Measurements from ENCODE around the gene ARAP2. TPM values are rescaled to one million over a fixed set of nuclear protein-coding genes. Genes with fewer than 3 reads are reported as not detected.

ARAP2 gene
- total RNA-seq, 1 experiment from 2014 or later = 30.0 TPM

- no peaks in the 10 kb centered on the region for H3K4me1 Mint-ChIP-seq (ENCODE audit: low read depth, unreplicated experiment)
- H3K36me3 Mint-ChIP-seq (ENCODE audit: insufficient read depth, unreplicated experiment) = no peaks in the 10 kb centered on the region
- intact Hi-C loops (cut with micrococcal nuclease; ENCODE audit: unreplicated experiment) = no loop called here
- TF ChIP-seq CTCF (IDR thresholded peaks at IDR 0.05; ENCODE audit: unreplicated experiment) = no peak
- no peak overlapping the region for H3K4me3 Mint-ChIP-seq (ENCODE audit: low read depth, unreplicated experiment)
- no peaks in the 10 kb centered on the region for H3K27me3 Mint-ChIP-seq (ENCODE audit: unreplicated experiment)
- no peaks in the 10 kb centered on the region for H3K9me3 Mint-ChIP-seq (ENCODE audit: low read depth, unreplicated experiment)
- CTCF ChIA-PET = no interaction called here
- DNase-seq = no peak
- no peak overlapping the region for H3K27ac Mint-ChIP-seq (ENCODE audit: unreplicated experiment)
- BruUV-seq (replicated peaks) = no TSS peak
These were observed 155.8 kb downstream of the ARAP2 start for GRCh38 chr4:36088542-36088941.

GRCh38 chr4:36086261-36086786 is 158.0 kb downstream of the ARAP2 start:
- TF ChIP-seq CTCF (IDR thresholded peaks at IDR 0.05; ENCODE audit: unreplicated experiment) = no peak
- Mint-ChIP-seq H3K4me1 (ENCODE audit: low read depth, unreplicated experiment) (no peaks in the 10 kb centered on the region), H3K27ac (ENCODE audit: unreplicated experiment) (no peak overlapping the region), H3K36me3 (ENCODE audit: insufficient read depth, unreplicated experiment) (no peaks in the 10 kb centered on the region), H3K27me3 (ENCODE audit: unreplicated experiment) (no peaks in the 10 kb centered on the region), H3K4me3 (ENCODE audit: low read depth, unreplicated experiment) (no peak overlapping the region), H3K9me3 (ENCODE audit: low read depth, unreplicated experiment) (no peaks in the 10 kb centered on the region)
- intact Hi-C loops (cut with micrococcal nuclease; ENCODE audit: unreplicated experiment) = no loop called here
- DNase-seq = no peak
- CTCF ChIA-PET = no interaction called here
- no TSS peak for BruUV-seq (replicated peaks)

- CTCF ChIA-PET = no interaction called here
- no TSS peak for BruUV-seq (replicated peaks)
- no peaks in the 10 kb centered on the region for H3K36me3 Mint-ChIP-seq (ENCODE audit: insufficient read depth, unreplicated experiment)
- no peak overlapping the region for H3K4me3 Mint-ChIP-seq (ENCODE audit: low read depth, unreplicated experiment)
- H3K9me3 Mint-ChIP-seq (ENCODE audit: low read depth, unreplicated experiment) = no peaks in the 10 kb centered on the region
- H3K4me1 Mint-ChIP-seq (ENCODE audit: low read depth, unreplicated experiment) = no peaks in the 10 kb centered on the region
- no peak for TF ChIP-seq CTCF (IDR thresholded peaks at IDR 0.05; ENCODE audit: unreplicated experiment)
- H3K27me3 Mint-ChIP-seq (ENCODE audit: unreplicated experiment) = no peaks in the 10 kb centered on the region
- intact Hi-C loops (cut with micrococcal nuclease; ENCODE audit: unreplicated experiment) = no loop called here
- no peak overlapping the region for H3K27ac Mint-ChIP-seq (ENCODE audit: unreplicated experiment)
- DNase-seq = no peak
These were observed 161.5 kb downstream of the ARAP2 start for GRCh38 chr4:36082817-36083216.

- Mint-ChIP-seq H3K27me3 (ENCODE audit: unreplicated experiment) (no peaks in the 10 kb centered on the region), H3K4me3 (ENCODE audit: low read depth, unreplicated experiment) (no peak overlapping the region)
- CTCF ChIA-PET = no interaction called here
These were observed 163.1 kb downstream of the ARAP2 start for GRCh38 chr4:36081185-36081584.

More at GRCh38 chr4:36081185-36081584, 163.1 kb downstream of the ARAP2 start:
- no peaks in the 10 kb centered on the region for H3K36me3 Mint-ChIP-seq (ENCODE audit: insufficient read depth, unreplicated experiment)
- BruUV-seq (replicated peaks) = no TSS peak
- H3K4me1 Mint-ChIP-seq (ENCODE audit: low read depth, unreplicated experiment) = no peaks in the 10 kb centered on the region
- no peaks in the 10 kb centered on the region for H3K9me3 Mint-ChIP-seq (ENCODE audit: low read depth, unreplicated experiment)
- TF ChIP-seq CTCF (IDR thresholded peaks at IDR 0.05; ENCODE audit: unreplicated experiment) = no peak
- intact Hi-C loops (cut with micrococcal nuclease; ENCODE audit: unreplicated experiment) = no loop called here
- DNase-seq = no peak
- no peak overlapping the region for H3K27ac Mint-ChIP-seq (ENCODE audit: unreplicated experiment)
